ENCODE measurements around the gene ATP2A3. TPM values are rescaled to one million over a fixed set of nuclear protein-coding genes. Genes with fewer than 3 reads are reported as not detected.

The ATP2A3 gene
- total RNA-seq, 1 donor from 2014 or later: 2.4 TPM

GRCh38 chr17:3895354-3895753 lies 68.9 kb downstream of the ATP2A3 start:
- no peak for DNase-seq (ENCODE audit: low read depth)
- TF ChIP-seq, protein P1, sequence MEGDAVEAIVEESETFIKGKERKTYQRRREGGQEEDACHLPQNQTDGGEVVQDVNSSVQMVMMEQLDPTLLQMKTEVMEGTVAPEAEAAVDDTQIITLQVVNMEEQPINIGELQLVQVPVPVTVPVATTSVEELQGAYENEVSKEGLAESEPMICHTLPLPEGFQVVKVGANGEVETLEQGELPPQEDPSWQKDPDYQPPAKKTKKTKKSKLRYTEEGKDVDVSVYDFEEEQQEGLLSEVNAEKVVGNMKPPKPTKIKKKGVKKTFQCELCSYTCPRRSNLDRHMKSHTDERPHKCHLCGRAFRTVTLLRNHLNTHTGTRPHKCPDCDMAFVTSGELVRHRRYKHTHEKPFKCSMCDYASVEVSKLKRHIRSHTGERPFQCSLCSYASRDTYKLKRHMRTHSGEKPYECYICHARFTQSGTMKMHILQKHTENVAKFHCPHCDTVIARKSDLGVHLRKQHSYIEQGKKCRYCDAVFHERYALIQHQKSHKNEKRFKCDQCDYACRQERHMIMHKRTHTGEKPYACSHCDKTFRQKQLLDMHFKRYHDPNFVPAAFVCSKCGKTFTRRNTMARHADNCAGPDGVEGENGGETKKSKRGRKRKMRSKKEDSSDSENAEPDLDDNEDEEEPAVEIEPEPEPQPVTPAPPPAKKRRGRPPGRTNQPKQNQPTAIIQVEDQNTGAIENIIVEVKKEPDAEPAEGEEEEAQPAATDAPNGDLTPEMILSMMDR (conservative IDR thresholded peaks at IDR 0.05; ENCODE audit: low read depth, low read length): no peak
- no peak overlapping the region for H3K4me3 ChIP-seq (ENCODE audit: low read depth, low read length)

DNA sequence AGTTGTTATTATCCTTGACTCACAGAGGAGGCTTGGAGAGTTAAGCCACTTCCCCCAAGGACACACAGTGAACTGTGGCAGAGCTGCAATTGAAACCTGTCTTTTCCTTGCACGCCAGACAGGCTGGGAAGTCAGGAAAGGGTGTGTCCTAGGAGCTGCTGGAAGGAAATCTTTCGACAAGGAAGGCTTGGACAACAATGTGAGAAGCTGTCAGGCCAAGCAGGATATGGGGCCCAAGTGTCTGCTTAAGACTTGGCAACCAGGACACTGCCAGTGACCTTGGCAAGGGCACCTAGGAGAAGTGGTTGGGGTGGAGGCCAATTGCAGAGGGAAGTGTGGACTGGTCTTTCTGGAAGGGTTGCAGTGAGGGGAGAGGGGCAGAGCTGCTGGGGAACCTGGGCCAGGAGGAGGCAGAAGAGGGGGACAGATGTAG lies 69.3 kb downstream of the ATP2A3 start:
- H3K4me3 ChIP-seq (ENCODE audit: low read depth, low read length): no peak overlapping the region
- DNase-seq (ENCODE audit: low read depth): no peak
- TF ChIP-seq, protein P1 (conservative IDR thresholded peaks at IDR 0.05; ENCODE audit: low read depth, low read length): no peak

- TF ChIP-seq, protein P1 (conservative IDR thresholded peaks at IDR 0.05; ENCODE audit: low read depth, low read length): no peak
- DNase-seq (ENCODE audit: low read depth): no peak
- H3K4me3 ChIP-seq (ENCODE audit: low read depth, low read length): no peak overlapping the region
Measured at GRCh38 chr17:3894188-3894587, 70.0 kb downstream of the ATP2A3 start.

DNA sequence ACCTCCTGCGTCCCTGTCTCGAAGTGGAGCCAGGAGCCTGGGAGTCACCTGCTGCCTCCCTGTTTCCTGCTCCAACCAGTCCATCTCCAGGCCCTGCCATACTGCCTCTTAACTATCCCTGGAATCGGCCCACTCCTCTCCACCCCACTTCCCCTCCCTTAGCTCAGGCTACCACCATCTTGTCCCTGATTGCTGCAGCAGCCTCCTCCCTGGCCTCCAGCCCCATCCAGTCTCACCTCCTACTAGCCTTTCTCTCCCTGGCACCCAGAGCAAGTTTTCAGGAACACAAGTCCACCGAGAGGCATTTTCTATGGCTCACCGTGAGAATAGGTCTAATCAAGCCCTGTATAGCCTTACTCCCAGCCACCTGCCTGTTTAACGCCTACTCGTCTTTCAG lies 70.5 kb downstream of the ATP2A3 start:
- TF ChIP-seq, protein P1 (conservative IDR thresholded peaks at IDR 0.05; ENCODE audit: low read depth, low read length): no peak
- H3K4me3 ChIP-seq (ENCODE audit: low read depth, low read length): peak overlapping the region; percentile 66

GRCh38 chr17:3893003-3893719 lies 71.1 kb downstream of the ATP2A3 start, which contains the start of gene CAMKK1:
CAMKK1 (minus strand) TSS chr17:3893053; CDS start chr17:3885687, 7,366 bp downstream.
- H3K4me3 ChIP-seq (ENCODE audit: low read depth, low read length): peak within 1 kb of the TSS; percentile 73
- DNase-seq (ENCODE audit: low read depth): no peak
- TF ChIP-seq, protein P1 (conservative IDR thresholded peaks at IDR 0.05; ENCODE audit: low read depth, low read length): no peak

More for the DNA sequence above, 70.5 kb downstream of the ATP2A3 start:
- no peak for DNase-seq (ENCODE audit: low read depth)

DNA sequence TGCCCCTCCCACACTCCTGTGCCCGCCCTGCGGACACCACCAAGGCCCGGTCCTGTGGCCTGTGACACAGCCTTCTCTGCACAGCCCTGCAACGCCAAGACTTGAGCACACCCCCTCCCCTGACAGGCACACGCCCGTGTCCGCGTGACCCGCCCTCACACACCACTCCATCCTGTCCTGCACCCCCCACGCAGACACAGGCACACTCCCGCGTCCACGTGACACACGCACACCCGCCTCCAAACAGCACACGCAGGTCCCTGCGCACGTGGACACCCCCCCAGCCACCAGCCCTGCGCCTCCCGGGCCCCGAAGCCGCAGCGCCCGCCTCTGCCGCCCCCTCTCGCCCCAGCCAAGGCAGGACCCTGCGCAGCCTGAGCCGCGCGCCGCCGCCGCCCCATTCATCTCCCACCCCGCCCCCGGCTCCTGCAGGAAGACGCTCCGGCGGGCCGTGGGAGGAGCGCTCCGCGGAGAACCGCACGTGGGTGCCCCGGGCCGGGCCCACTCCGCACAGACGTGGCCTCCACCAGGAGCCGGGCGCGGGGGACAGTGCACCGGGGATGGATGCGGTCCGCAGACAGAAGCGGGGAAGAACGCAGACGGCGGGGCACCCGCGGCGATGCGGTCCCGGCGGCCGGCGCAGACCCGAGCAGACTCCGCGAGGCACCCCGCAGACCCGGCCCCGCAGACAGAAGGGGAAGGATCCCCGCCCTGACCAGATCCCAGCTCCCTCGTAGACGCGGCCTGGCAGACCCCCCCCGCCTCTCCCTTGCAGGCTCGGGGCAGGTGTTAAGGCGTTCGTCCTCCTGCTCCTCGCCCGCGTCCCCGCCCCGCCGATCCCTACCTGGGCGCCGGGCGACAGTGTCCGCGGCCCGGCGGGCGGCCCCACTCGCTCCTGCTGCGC lies 71.9 kb downstream of the ATP2A3 start:
- peak overlapping the region; percentile 73 for H3K4me3 ChIP-seq (ENCODE audit: low read depth, low read length)
- TF ChIP-seq, protein P1 (conservative IDR thresholded peaks at IDR 0.05; ENCODE audit: low read depth, low read length): no peak
- DNase-seq (ENCODE audit: low read depth): no peak
